ENCODE results near the gene PTH1R.

The PTH1R gene

GRCh38 chr3:46862369-46863025 lies 15.0 kb upstream of the PTH1R start:
- Histone ChIP-seq H3K4me3 (ENCODE audit: low read length) (no peak overlapping the region), H3K27ac (ENCODE audit: low read depth, low read length) (no peak overlapping the region), H3K4me2 (ENCODE audit: low read length) (no peak overlapping the region), H3K27me3 (ENCODE audit: control insufficient read depth, low read length) (peaks cover 8% of the 10 kb centered on the region; the same call in 1 of the 2 replicates), H3K79me2 (ENCODE audit: control insufficient read depth, low read length) (no peaks in the 10 kb centered on the region), H3K9me2 (replicated peaks; ENCODE audit: control insufficient read depth, low read length) (no peaks in the 10 kb centered on the region), H3K4me1 (ENCODE audit: control insufficient read depth, low read length) (peaks cover 6% of the 10 kb centered on the region), H4K20me1 (ENCODE audit: control insufficient read depth, insufficient read depth, low read depth, low read length) (no peaks in the 10 kb centered on the region), H3F3A (ENCODE audit: control insufficient read depth, insufficient read depth) (no peaks in the 10 kb centered on the region), H3K36me3 (ENCODE audit: control insufficient read depth, low read length) (no peaks in the 10 kb centered on the region), H3K9me3 (ENCODE audit: control insufficient read depth, insufficient read depth, low read length) (no peaks in the 10 kb centered on the region)
- TF ChIP-seq CTCF (IDR thresholded peaks at IDR 0.05; ENCODE audit: low read depth, low read length, poor library complexity, severe bottlenecking) = no peak
- no peak for TF ChIP-seq EZH2phosphoT487 (IDR thresholded peaks at IDR 0.05; ENCODE audit: borderline replicate concordance, low read length)

DNA sequence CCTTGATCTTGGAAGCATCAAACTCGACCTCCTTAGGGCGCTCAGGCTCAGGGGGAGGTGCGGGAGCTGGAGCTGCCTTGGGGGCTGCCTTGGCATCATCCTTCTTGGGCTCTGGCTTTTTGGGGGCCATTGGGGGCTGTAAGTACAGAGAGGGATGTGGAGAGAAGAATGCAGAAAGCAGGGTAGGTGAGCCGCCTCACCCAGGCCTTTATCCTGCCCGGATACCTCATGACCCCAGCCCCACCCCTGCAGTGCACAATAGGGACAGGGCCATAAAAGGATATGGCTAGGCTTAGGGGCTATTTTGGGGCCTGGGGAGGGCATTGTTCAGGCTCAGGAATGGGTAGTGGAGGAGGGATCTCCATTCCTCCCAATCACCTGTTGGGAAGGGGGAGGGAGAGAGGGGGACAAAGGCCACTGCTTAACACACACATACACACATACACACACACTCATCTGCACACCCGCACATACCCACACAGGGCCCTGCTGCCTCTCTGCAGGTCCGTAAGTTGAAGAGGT lies 14.2 kb upstream of the PTH1R start, which contains the start of gene MYL3:
Gene MYL3 (minus strand): TSS at position 184 of the 522 bp plus-strand sequence. CDS start 54 bp downstream, at position 130.
- TF ChIP-seq CTCF (IDR thresholded peaks at IDR 0.05; ENCODE audit: low read depth, low read length, poor library complexity, severe bottlenecking) (no peak), EZH2phosphoT487 (IDR thresholded peaks at IDR 0.05; ENCODE audit: borderline replicate concordance, low read length) (no peak)
- Histone ChIP-seq H3K9me2 (replicated peaks; ENCODE audit: control insufficient read depth, low read length) (no peaks in the 10 kb centered on the region), H3K9me3 (ENCODE audit: control insufficient read depth, insufficient read depth, low read length) (no peaks in the 10 kb centered on the region), H3K27me3 (ENCODE audit: control insufficient read depth, low read length) (peaks cover 4% of the 10 kb centered on the region; the same call in 1 of the 2 replicates), H3K79me2 (ENCODE audit: control insufficient read depth, low read length) (no peaks in the 10 kb centered on the region), H3F3A (ENCODE audit: control insufficient read depth, insufficient read depth) (no peaks in the 10 kb centered on the region), H3K4me2 (ENCODE audit: low read length) (no peak within 1 kb of the TSS), H4K20me1 (ENCODE audit: control insufficient read depth, insufficient read depth, low read depth, low read length) (no peaks in the 10 kb centered on the region), H3K4me3 (ENCODE audit: low read length) (no peak within 1 kb of the TSS), H3K27ac (ENCODE audit: low read depth, low read length) (no peak within 1 kb of the TSS), H3K4me1 (ENCODE audit: control insufficient read depth, low read length) (peaks cover 6% of the 10 kb centered on the region), H3K36me3 (ENCODE audit: control insufficient read depth, low read length) (no peaks in the 10 kb centered on the region)

- TF ChIP-seq EZH2phosphoT487 (IDR thresholded peaks at IDR 0.05; ENCODE audit: borderline replicate concordance, low read length) = no peak
- no peak for TF ChIP-seq CTCF (IDR thresholded peaks at IDR 0.05; ENCODE audit: low read depth, low read length, poor library complexity, severe bottlenecking)
- Histone ChIP-seq H3K36me3 (ENCODE audit: control insufficient read depth, low read length) (no peaks in the 10 kb centered on the region), H3F3A (ENCODE audit: control insufficient read depth, insufficient read depth) (no peaks in the 10 kb centered on the region), H3K27ac (ENCODE audit: low read depth, low read length) (no peak overlapping the region), H4K20me1 (ENCODE audit: control insufficient read depth, insufficient read depth, low read depth, low read length) (no peaks in the 10 kb centered on the region), H3K4me1 (ENCODE audit: control insufficient read depth, low read length) (peaks cover 6% of the 10 kb centered on the region), H3K9me2 (replicated peaks; ENCODE audit: control insufficient read depth, low read length) (no peaks in the 10 kb centered on the region), H3K79me2 (ENCODE audit: control insufficient read depth, low read length) (no peaks in the 10 kb centered on the region), H3K27me3 (ENCODE audit: control insufficient read depth, low read length) (peaks cover 6% of the 10 kb centered on the region; the same call in 1 of the 2 replicates), H3K4me2 (ENCODE audit: low read length) (no peak overlapping the region), H3K4me3 (ENCODE audit: low read length) (no peak overlapping the region), H3K9me3 (ENCODE audit: control insufficient read depth, insufficient read depth, low read length) (no peaks in the 10 kb centered on the region)
These were observed 13.2 kb upstream of the PTH1R start for GRCh38 chr3:46864061-46864881.
